Erythroblast (primary cell): ENCODE data around the gene SLCO4C1.

Source experiments
- GATA1 ChIP-seq: IDR thresholded peaks from 2 replicates; pipeline ENCODE4 v1.6.1; 2011; ENCODE audit warnings: low read depth, mild to moderate bottlenecking, control low read depth, low read length, moderate library complexity
- POLR2A ChIP-seq: IDR thresholded peaks from 2 replicates; pipeline ENCODE4 v1.6.1; 2011; ENCODE audit warnings: mild to moderate bottlenecking, low read length

DNA sequence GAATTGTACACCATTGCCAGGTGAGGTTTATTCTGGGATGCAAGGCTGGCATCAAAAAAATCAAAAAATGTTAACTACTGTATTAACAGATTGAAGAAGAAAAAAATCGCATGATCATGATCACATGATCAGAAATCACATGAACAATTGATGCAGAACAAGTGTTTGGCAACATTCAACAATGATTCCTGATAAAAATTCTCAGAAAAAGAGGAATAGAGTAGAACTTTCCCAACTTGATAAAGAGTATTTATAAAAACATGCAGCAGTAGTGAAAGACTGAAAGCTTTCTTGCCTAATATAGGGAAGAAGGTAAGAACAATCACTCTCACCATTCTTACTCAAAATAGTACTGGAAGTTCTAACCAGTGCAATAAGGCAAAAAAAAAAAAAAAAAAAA is 16.4 kb downstream of the SLCO4C1 start:
- TF ChIP-seq POLR2A (no peak), GATA1 (no peak)
